Type B pancreatic cell (in vitro differentiated cells): ENCODE results near the gene RIMBP2. TPM values are rescaled to one million over a fixed set of nuclear protein-coding genes. Genes with fewer than 3 reads are reported as not detected.

ENCODE experiments used
- DNase-seq: peaks from one replicate; pipeline ENCODE4 v3.0.0; 2021; ENCODE audit warnings: mixed read lengths; ENCODE audit not compliant: unreplicated experiment; ENCODE audit errors: extremely low spot score
- H3K27ac Mint-ChIP-seq: 2 replicates; pipeline ENCODE4 v1.8.0; 2021; ENCODE audit warnings: mild to moderate bottlenecking, mixed read lengths
- H3K27me3 Mint-ChIP-seq: 2 replicates; pipeline ENCODE4 v1.8.0; 2021; ENCODE audit warnings: mixed read lengths
- H3K36me3 Mint-ChIP-seq: 2 replicates; pipeline ENCODE4 v1.8.0; 2021; ENCODE audit warnings: mixed read lengths
- H3K4me1 Mint-ChIP-seq: one replicate; pipeline ENCODE4 v1.8.0; 2021; ENCODE audit warnings: mixed read lengths; ENCODE audit not compliant: unreplicated experiment
- H3K4me3 Mint-ChIP-seq: 2 replicates; pipeline ENCODE4 v1.8.0; 2021; ENCODE audit warnings: mild to moderate bottlenecking, mixed read lengths
- H3K9me3 Mint-ChIP-seq: 2 replicates; pipeline ENCODE4 v1.8.0; 2021; ENCODE audit warnings: mixed read lengths
- total RNA-seq: library from RNA; stranded (reverse); gene quantifications from 2 replicates; pipeline ENCODE4 v1.2.1, GENCODE V29; 2021; ENCODE audit warnings: low replicate concordance
- TF ChIP-seq, protein P1 (sequence below): fragments of 200-600 bp; sonication (generic); conservative IDR thresholded peaks from 2 replicates; pipeline ENCODE4 v1.5.0; 2021; ENCODE audit warnings: antibody characterized with exemption, mild to moderate bottlenecking

The RIMBP2 gene
- total RNA-seq, 1 donor from 2014 or later: 23.7 TPM

DNA sequence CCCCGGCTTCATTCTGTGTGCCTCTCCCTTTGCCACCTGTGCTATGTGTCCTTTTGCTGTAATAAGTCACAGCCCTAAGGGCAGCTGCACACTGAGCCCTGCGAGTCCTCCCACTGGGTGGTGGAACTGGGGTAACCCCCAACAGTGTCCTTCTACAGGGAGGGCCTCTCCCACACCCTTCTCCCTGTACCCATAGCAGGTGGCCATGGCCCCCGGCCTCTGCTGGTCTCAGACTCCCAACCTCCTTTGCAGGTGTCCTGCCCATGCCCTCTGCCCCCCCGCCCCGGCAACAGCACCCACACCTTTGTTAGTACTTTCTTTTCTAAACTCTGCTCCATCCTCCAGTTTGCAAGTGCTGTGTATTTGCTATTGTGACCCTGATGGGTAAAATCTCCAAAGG lies 206.6 kb downstream of the RIMBP2 start:
- DNase-seq: no peak

DNA sequence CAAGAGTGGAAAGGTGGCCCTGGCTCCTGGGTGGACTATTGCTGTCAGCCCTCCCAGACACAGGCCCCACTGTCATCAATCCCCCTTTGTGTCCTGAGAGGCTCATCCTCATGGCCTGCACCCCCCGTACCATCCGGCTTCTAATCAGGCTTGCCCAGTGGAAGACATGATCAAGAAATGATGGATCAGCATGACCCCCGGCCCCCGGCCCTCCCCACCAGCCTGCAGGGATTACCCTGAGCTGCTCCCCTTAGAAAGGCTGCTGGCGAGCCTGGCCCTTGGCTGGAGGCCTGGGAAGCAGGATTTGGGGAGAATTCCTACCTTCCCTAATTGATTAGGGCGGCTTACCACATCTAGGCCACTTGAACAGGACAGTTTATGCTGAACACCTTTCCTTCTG lies 207.3 kb downstream of the RIMBP2 start:
- H3K27me3 Mint-ChIP-seq: no peaks in the 10 kb centered on the region
- TF ChIP-seq, protein P1, sequence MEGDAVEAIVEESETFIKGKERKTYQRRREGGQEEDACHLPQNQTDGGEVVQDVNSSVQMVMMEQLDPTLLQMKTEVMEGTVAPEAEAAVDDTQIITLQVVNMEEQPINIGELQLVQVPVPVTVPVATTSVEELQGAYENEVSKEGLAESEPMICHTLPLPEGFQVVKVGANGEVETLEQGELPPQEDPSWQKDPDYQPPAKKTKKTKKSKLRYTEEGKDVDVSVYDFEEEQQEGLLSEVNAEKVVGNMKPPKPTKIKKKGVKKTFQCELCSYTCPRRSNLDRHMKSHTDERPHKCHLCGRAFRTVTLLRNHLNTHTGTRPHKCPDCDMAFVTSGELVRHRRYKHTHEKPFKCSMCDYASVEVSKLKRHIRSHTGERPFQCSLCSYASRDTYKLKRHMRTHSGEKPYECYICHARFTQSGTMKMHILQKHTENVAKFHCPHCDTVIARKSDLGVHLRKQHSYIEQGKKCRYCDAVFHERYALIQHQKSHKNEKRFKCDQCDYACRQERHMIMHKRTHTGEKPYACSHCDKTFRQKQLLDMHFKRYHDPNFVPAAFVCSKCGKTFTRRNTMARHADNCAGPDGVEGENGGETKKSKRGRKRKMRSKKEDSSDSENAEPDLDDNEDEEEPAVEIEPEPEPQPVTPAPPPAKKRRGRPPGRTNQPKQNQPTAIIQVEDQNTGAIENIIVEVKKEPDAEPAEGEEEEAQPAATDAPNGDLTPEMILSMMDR: no peak
- no peak overlapping the region for H3K4me3 Mint-ChIP-seq
- no peaks in the 10 kb centered on the region for H3K36me3 Mint-ChIP-seq
- H3K27ac Mint-ChIP-seq: no peak overlapping the region
- no peak for DNase-seq
- no peaks in the 10 kb centered on the region for H3K9me3 Mint-ChIP-seq
- H3K4me1 Mint-ChIP-seq: no peaks in the 10 kb centered on the region

More for the DNA sequence above, 206.6 kb downstream of the RIMBP2 start:
- no peaks in the 10 kb centered on the region for H3K4me1 Mint-ChIP-seq
- H3K27me3 Mint-ChIP-seq: no peaks in the 10 kb centered on the region
- H3K27ac Mint-ChIP-seq: no peak overlapping the region
- no peaks in the 10 kb centered on the region for H3K36me3 Mint-ChIP-seq
- TF ChIP-seq, protein P1: no peak
- no peaks in the 10 kb centered on the region for H3K9me3 Mint-ChIP-seq
- H3K4me3 Mint-ChIP-seq: no peak overlapping the region

- Mint-ChIP-seq H3K9me3 (no peaks in the 10 kb centered on the region), H3K27me3 (no peaks in the 10 kb centered on the region), H3K36me3 (no peaks in the 10 kb centered on the region), H3K27ac (no peak overlapping the region), H3K4me1 (no peaks in the 10 kb centered on the region), H3K4me3 (no peak overlapping the region)
- DNase-seq: no peak
- TF ChIP-seq, protein P1: no peak
These were observed 207.8 kb downstream of the RIMBP2 start for GRCh38 chr12:130508318-130508717.

DNA sequence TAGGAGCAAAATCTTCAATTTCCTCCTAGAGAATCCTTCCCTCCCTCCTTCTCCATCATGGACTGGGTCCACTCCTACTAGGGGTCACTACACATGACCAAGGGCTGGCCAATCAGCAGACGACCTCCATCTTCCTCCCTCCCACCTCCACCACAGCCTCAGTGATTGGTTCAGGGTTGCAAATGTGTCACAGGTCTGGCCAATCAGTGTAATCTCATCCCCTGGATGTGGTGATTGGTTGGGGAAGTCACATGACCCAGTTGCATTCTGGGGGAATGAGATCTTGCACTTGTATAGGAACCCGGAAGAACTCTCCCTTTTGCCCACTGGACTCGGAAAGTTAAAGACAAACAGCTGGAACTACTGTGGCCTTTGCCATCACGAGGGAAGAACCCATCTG lies 209.3 kb downstream of the RIMBP2 start:
- Mint-ChIP-seq H3K4me1 (no peaks in the 10 kb centered on the region), H3K4me3 (no peak overlapping the region), H3K27me3 (no peaks in the 10 kb centered on the region), H3K9me3 (no peaks in the 10 kb centered on the region), H3K36me3 (no peaks in the 10 kb centered on the region), H3K27ac (no peak overlapping the region)
- TF ChIP-seq, protein P1: no peak
- DNase-seq: no peak

DNA sequence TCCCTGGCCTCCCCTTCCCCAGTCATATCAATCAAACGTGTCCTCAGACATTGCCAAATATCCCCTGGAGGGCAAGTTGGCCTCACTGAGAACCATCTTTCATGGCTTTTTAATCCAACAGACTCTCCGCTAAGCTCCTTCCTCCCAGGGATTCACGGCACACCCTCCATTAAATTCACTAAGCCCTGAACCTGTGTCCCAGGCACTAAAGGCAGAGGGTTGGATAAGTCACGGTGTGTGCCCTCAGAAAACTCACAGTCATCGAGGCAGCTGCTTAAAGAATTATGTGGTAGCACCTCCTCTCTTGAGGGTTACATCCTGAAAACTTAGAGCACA lies 211.3 kb downstream of the RIMBP2 start:
- no peak overlapping the region for H3K27ac Mint-ChIP-seq
- no peaks in the 10 kb centered on the region for H3K36me3 Mint-ChIP-seq
- DNase-seq: no peak
- H3K27me3 Mint-ChIP-seq: no peaks in the 10 kb centered on the region
- no peaks in the 10 kb centered on the region for H3K9me3 Mint-ChIP-seq
- H3K4me1 Mint-ChIP-seq: no peaks in the 10 kb centered on the region
- TF ChIP-seq, protein P1: no peak
- no peak overlapping the region for H3K4me3 Mint-ChIP-seq

- H3K4me3 Mint-ChIP-seq: no peak overlapping the region
- no peaks in the 10 kb centered on the region for H3K4me1 Mint-ChIP-seq
- no peaks in the 10 kb centered on the region for H3K27me3 Mint-ChIP-seq
- no peaks in the 10 kb centered on the region for H3K9me3 Mint-ChIP-seq
- H3K27ac Mint-ChIP-seq: no peak overlapping the region
- no peaks in the 10 kb centered on the region for H3K36me3 Mint-ChIP-seq
- DNase-seq: no peak
- TF ChIP-seq, protein P1: no peak
These were observed 211.8 kb downstream of the RIMBP2 start for GRCh38 chr12:130504110-130504839.
